SK-N-SH (cell line): ENCODE data around the gene USP36. TPM values are rescaled to one million over a fixed set of nuclear protein-coding genes. Genes with fewer than 3 reads are reported as not detected.

ENCODE experiments used
- CTCF ChIA-PET: fragments of 300-600, 350-600 bp; formaldehyde crosslinking; extraction: SDS; loops from one replicate; lab custom pipeline; 2021; lab: Yijun Ruan, JAX
- POLR2A ChIA-PET: fragments of 350-600 bp; sonication (Branson Sonifier 250); formaldehyde crosslinking; extraction: SDS; loops from one replicate; lab custom pipeline; 2020; ENCODE audit warnings: antibody characterized with exemption, inconsistent platforms; lab: Yijun Ruan, JAX
- DNase-seq: peaks from one replicate; pipeline ENCODE4 v3.0.0; 2012
- H2AFZ ChIP-seq: fragments of 200-600 bp; sonication (generic); 2 replicates; pipeline ENCODE4 v1.8.1; 2016; ENCODE audit warnings: antibody characterized with exemption, mild to moderate bottlenecking, low read depth
- H3F3A ChIP-seq: fragments of 200-600 bp; sonication (generic); replicated peaks from 2 replicates; pipeline ENCODE3; 2016; ENCODE audit warnings: antibody characterized with exemption, mild to moderate bottlenecking; ENCODE audit not compliant: insufficient read depth
- H3K27ac ChIP-seq, 2 experiments: fragments of 200-500 bp in 1 of 2; fragments of 200-600 bp in 1 of 2; sonication (Bioruptor generic) in 1 of 2; sonication (generic), shearing (Covaris generic) in 1 of 2; 2 replicates each; pipeline versions ENCODE4 v1.5.1 to v1.6.1; 2014 to 2016; ENCODE audit warnings: low read depth in 2 of 2, inconsistent platforms in 1 of 2, low read length in 1 of 2, mild to moderate bottlenecking in 1 of 2, mixed read lengths in 1 of 2
- H3K27me3 ChIP-seq: fragments of 200-600 bp; sonication (generic), shearing (Covaris generic); 2 replicates; pipeline ENCODE4 v1.6.1; 2016; ENCODE audit warnings: mixed run types; ENCODE audit not compliant: insufficient read depth
- H3K36me3 ChIP-seq, 2 experiments: fragments of 200-500 bp in 1 of 2; fragments of 200-600 bp in 1 of 2; sonication (Bioruptor generic) in 1 of 2; sonication (generic) in 1 of 2; replicated peaks in 1 of 2; 2 replicates each; pipeline versions ENCODE3 to v1.5.1; 2014 to 2016; ENCODE audit warnings: low read length in 1 of 2, mild to moderate bottlenecking in 1 of 2; ENCODE audit not compliant: insufficient read depth in 2 of 2, control insufficient read depth in 1 of 2
- H3K4me1 ChIP-seq, 2 experiments: fragments of 200-500 bp in 1 of 2; fragments of 200-600 bp in 1 of 2; sonication (Bioruptor generic) in 1 of 2; sonication (generic), shearing (Covaris generic) in 1 of 2; 2 replicates each; pipeline versions ENCODE4 v1.5.1 to v1.6.1; 2014 to 2016; ENCODE audit warnings: low read depth in 1 of 2, low read length in 1 of 2, mixed run types in 1 of 2; ENCODE audit not compliant: insufficient read depth in 2 of 2, control insufficient read depth in 1 of 2
- H3K4me2 ChIP-seq: fragments of 200-600 bp; sonication (generic), shearing (Covaris generic); 2 replicates; pipeline ENCODE4 v1.6.1; 2017; ENCODE audit warnings: mixed run types
- H3K4me3 ChIP-seq, 2 experiments: fragments of 200-500 bp in 1 of 2; fragments of 200-600 bp in 1 of 2; sonication (Bioruptor generic) in 1 of 2; sonication (generic), shearing (Covaris generic) in 1 of 2; 2 replicates each; pipeline versions ENCODE4 v1.5.1 to v1.8.1; 2014 to 2016; ENCODE audit warnings: low read depth in 2 of 2, inconsistent platforms in 1 of 2, low read length in 1 of 2, mild to moderate bottlenecking in 1 of 2, mixed read lengths in 1 of 2, moderate library complexity in 1 of 2
- H3K79me2 ChIP-seq: fragments of 200-600 bp; sonication (generic); 2 replicates; pipeline ENCODE4 v1.8.1; 2017; ENCODE audit warnings: mild to moderate bottlenecking; ENCODE audit not compliant: insufficient read depth
- H3K9ac ChIP-seq: fragments of 200-600 bp; sonication (generic); 2 replicates; pipeline ENCODE4 v1.6.1; 2017; ENCODE audit warnings: mixed run types
- H3K9me2 ChIP-seq: fragments of 200-600 bp; sonication (generic); 2 replicates; pipeline ENCODE4 v1.6.1; 2017; ENCODE audit warnings: mixed run types
- H3K9me3 ChIP-seq: fragments of 200-600 bp; sonication (generic); 2 replicates; pipeline ENCODE4 v1.6.1; 2017; ENCODE audit warnings: mixed run types, mild to moderate bottlenecking, moderate library complexity
- H4K20me1 ChIP-seq: fragments of 200-600 bp; sonication (generic); 2 replicates; pipeline ENCODE4 v1.6.1; 2017; ENCODE audit warnings: mild to moderate bottlenecking, mixed run types; ENCODE audit not compliant: insufficient read depth
- CHD2 ChIP-seq: fragments of 150-350 bp; IDR thresholded peaks from 2 replicates; pipeline ENCODE4 v1.6.1; 2018; ENCODE audit warnings: low read length; ENCODE audit not compliant: partially characterized antibody
- EP300 ChIP-seq, 2 experiments: IDR thresholded peaks; 2 replicates each; pipeline versions ENCODE4 v1.4.0 to v1.6.1; 2012; ENCODE audit warnings: borderline replicate concordance in 1 of 2, low read depth in 1 of 2, low read length in 1 of 2
- EZH2phosphoT487 ChIP-seq: fragments of 200-600 bp; sonication (generic); IDR thresholded peaks from 2 replicates; pipeline ENCODE4 v1.6.1; 2017; ENCODE audit warnings: low read depth, mixed run types, mild to moderate bottlenecking, antibody characterized with exemption, moderate library complexity, borderline replicate concordance
- FOXJ3 ChIP-seq: sonication (generic); formaldehyde crosslinking; IDR thresholded peaks from 2 replicates; pipeline ENCODE4 v1.5.1; 2020; ENCODE audit warnings: mild to moderate bottlenecking, missing genetic modification reagents
- GABPA ChIP-seq: IDR thresholded peaks from 2 replicates; pipeline ENCODE4 v1.4.0; 2012; ENCODE audit warnings: low read depth, mild to moderate bottlenecking
- GATA2 ChIP-seq: sonication (generic); formaldehyde crosslinking; IDR thresholded peaks from 2 replicates; pipeline ENCODE4 v1.5.0; 2020; ENCODE audit warnings: mild to moderate bottlenecking, missing genetic modification reagents
- JUND ChIP-seq: IDR thresholded peaks from 2 replicates; pipeline ENCODE4 v1.4.0; 2012
- MEF2A ChIP-seq: IDR thresholded peaks from 2 replicates; pipeline ENCODE4 v1.4.0; 2012; ENCODE audit warnings: low read depth, borderline replicate concordance
- NFIC ChIP-seq: IDR thresholded peaks from 2 replicates; pipeline ENCODE4 v1.4.0; 2012; ENCODE audit warnings: borderline replicate concordance
- NRF1 ChIP-seq: IDR thresholded peaks from 2 replicates; pipeline ENCODE4 v1.6.1; 2012; ENCODE audit warnings: low read depth, mild to moderate bottlenecking, low read length
- POLR2AphosphoS5 ChIP-seq: IDR thresholded peaks from 2 replicates; pipeline ENCODE4 v1.6.1; 2012; ENCODE audit warnings: low read depth, low read length
- RAD21 ChIP-seq: IDR thresholded peaks from 2 replicates; pipeline ENCODE4 v1.6.1; 2012; ENCODE audit warnings: mild to moderate bottlenecking, low read length
- RCOR1 ChIP-seq: fragments of 150-350 bp; IDR thresholded peaks from 2 replicates; pipeline ENCODE4 v1.6.1; 2017; ENCODE audit warnings: antibody characterized with exemption, low read length
- RFX5 ChIP-seq: IDR thresholded peaks from 2 replicates; pipeline ENCODE4 v1.6.1; 2012; ENCODE audit warnings: mild to moderate bottlenecking, improper control_type of control experiment, low read length
- RXRA ChIP-seq: IDR thresholded peaks from 2 replicates; pipeline ENCODE4 v1.4.0; 2012; ENCODE audit warnings: low read depth, mild to moderate bottlenecking, borderline replicate concordance
- SIN3A ChIP-seq: IDR thresholded peaks from 2 replicates; pipeline ENCODE4 v1.6.1; 2012; ENCODE audit warnings: low read depth, mild to moderate bottlenecking, low read length, moderate library complexity, borderline replicate concordance
- SMC3 ChIP-seq: IDR thresholded peaks from 2 replicates; pipeline ENCODE4 v1.6.1; 2012; ENCODE audit warnings: low read depth, low read length, improper control_type of control experiment
- TAF1 ChIP-seq: IDR thresholded peaks from 2 replicates; pipeline ENCODE4 v1.6.1; 2012; ENCODE audit warnings: low read depth, mild to moderate bottlenecking, low read length, moderate library complexity, borderline replicate concordance
- TEAD4 ChIP-seq: IDR thresholded peaks from 2 replicates; pipeline ENCODE4 v1.4.0; 2012; ENCODE audit warnings: mild to moderate bottlenecking, borderline replicate concordance; ENCODE audit not compliant: insufficient read depth
- WGBS: methylation state at CpG from one replicate; pipeline ENCODE4 v1.1.6; 2017; ENCODE audit warnings: low lambda C conversion rate; 5-methylcytosine and 5-hydroxymethylcytosine counted together
- polyA plus RNA-seq, 3 experiments: library from polyadenylated mRNA; depleted of rRNA; stranded (reverse); fragments of >200 nt; gene quantifications; 2 replicates each; pipeline ENCODE4 v1.2.3, GENCODE V29; 2012
- TF ChIP-seq, protein P1 (sequence below): fragments of 150-350 bp; IDR thresholded peaks from 2 replicates; pipeline ENCODE4 v1.6.1; 2016; ENCODE audit warnings: mild to moderate bottlenecking, low read depth, low read length
- TF ChIP-seq, protein P2 (sequence below): IDR thresholded peaks from 2 replicates; pipeline ENCODE4 v1.4.0; 2012; ENCODE audit warnings: low read depth, borderline replicate concordance
- TF ChIP-seq, protein P3 (sequence below): IDR thresholded peaks from 2 replicates; pipeline ENCODE4 v1.6.1; 2012; ENCODE audit warnings: mild to moderate bottlenecking, low read depth, low read length, moderate library complexity

USP36 gene
- polyA plus RNA-seq, 1 of the 3 experiments (the other 2 are of a cell fraction) = 34.6 TPM

DNA sequence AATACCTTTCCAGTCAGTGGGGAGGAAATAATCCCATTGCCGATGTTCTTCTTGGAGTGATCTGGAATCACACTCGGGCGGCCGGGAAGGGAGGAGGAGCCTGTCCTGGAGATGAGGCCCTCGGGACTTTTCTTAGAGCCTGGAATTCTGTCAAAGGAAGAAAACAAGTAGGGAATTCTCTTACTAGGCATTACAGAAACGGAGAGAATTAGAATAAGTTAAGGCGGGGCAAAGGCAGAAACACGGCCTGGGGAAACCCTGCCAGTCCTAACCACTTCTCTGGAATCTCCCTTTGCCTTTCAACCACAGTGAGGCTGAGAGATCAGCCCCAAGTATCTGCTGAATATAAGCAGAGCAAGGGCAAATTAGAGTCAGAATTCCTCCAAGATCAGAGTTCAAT is 27.8 kb downstream of the USP36 start (continued):
- TF ChIP-seq SIN3A (no peak), POLR2AphosphoS5 (no peak)

DNA sequence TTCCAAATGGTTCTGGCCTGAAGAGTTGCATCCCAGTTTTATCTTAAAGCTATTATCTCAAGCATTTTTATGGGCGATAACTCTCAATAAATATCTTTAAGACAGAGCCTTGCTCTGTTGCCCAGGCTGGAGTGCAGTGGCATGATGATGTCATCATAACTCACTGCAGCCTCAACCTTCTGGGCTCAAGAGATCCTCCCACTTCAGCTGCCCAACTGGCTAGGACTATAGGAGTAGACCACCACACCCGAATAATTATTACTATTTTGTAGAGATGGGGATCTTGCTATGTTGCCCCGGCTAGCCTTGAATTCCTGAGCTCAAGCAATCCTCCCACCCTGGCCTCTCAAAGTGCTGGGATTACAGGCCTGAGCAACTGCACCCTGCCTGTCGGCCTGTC is 32.5 kb downstream of the USP36 start:
- H3K79me2 ChIP-seq = peaks cover 33% of the 10 kb centered on the region; the same call in 1 of the 2 replicates
- H2AFZ ChIP-seq = no peak overlapping the region
- H3K9me2 ChIP-seq = no peaks in the 10 kb centered on the region
- DNase-seq = no peak
- H3K36me3 ChIP-seq = peaks cover 71 to 83% of the 10 kb centered on the region in 2 experiments
- no peaks in the 10 kb centered on the region for H4K20me1 ChIP-seq
- CTCF ChIA-PET = interaction anchor here (1.0 to 2.1 kb wide), 5 partner anchors 9 to 311 kb away, joined by 3 to 5 read pairs (median 3); no protein-coding TSS in a partner anchor
- H3K9ac ChIP-seq = no peak overlapping the region
- H3K4me3 ChIP-seq = no peak overlapping the region
- H3K4me2 ChIP-seq = no peak overlapping the region
- H3K4me1 ChIP-seq = no peaks in the 10 kb centered on the region
- WGBS = 73% methylated on average over 4 of the region's 4 CpGs
- H3K9me3 ChIP-seq = no peaks in the 10 kb centered on the region
- no peaks in the 10 kb centered on the region for H3K27me3 ChIP-seq
- POLR2A ChIA-PET = no interaction called here
- H3K27ac ChIP-seq = no peak overlapping the region
- TF ChIP-seq SMC3 = no peak
- TF ChIP-seq NFIC = no peak
- no peak for TF ChIP-seq GATA2 (CRISPR knock-in tag)
- TF ChIP-seq TAF1 = no peak
- no peak for TF ChIP-seq GABPA
- no peak for TF ChIP-seq MEF2A
- TF ChIP-seq EZH2phosphoT487 = no peak
- TF ChIP-seq TEAD4 = no peak
- TF ChIP-seq RCOR1 = no peak
- TF ChIP-seq EP300 (IDR thresholded peaks at IDR 0.05; ENCODE audit: borderline replicate concordance in 1 of 2, low read depth in 1 of 2, low read length in 1 of 2) = no peak
- no peak for TF ChIP-seq RAD21
- no peak for TF ChIP-seq CHD2
- no peak for TF ChIP-seq FOXJ3
- peaks cover 7% of the 10 kb centered on the region for H3F3A ChIP-seq

DNA sequence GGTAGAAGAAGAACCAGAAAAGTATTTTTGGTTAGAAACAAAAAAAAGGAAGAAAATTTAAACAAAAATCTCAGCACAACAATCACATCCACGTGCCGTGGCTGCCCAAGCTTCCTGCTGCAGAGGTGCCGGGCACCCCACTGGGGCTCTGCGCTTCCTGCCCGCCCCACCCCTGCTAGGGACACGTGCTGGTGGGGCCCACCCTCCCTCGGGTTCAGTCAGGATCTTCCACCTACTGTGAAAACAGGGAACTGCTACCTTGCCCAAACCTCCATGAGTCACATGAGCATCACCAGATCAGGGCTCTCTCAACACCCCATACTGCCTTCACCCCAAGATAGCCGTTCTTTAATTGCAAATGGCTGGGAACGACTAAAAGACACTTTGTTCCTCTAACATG is 34.2 kb downstream of the USP36 start:
- DNase-seq = no peak
- H3K9ac ChIP-seq = no peak overlapping the region
- no peak overlapping the region for H3K27ac ChIP-seq
- H3K27me3 ChIP-seq = no peaks in the 10 kb centered on the region
- ChIA-PET POLR2A (no interaction called here), CTCF (interaction anchor here (0.6 to 1.9 kb wide), 2 partner anchors 59 to 309 kb away, joined by 3 to 5 read pairs; no protein-coding TSS in a partner anchor)
- 87% methylated on average over 9 of the region's 9 CpGs for WGBS
- no peak overlapping the region for H3K4me2 ChIP-seq
- no peaks in the 10 kb centered on the region for H3K9me3 ChIP-seq
- H3K4me3 ChIP-seq = no peak overlapping the region
- H4K20me1 ChIP-seq = no peaks in the 10 kb centered on the region
- H3K9me2 ChIP-seq = no peaks in the 10 kb centered on the region
- peaks cover 39% of the 10 kb centered on the region; the same call in 1 of the 2 replicates for H3K79me2 ChIP-seq
- peaks cover 70 to 78% of the 10 kb centered on the region in 2 experiments for H3K36me3 ChIP-seq
- H3K4me1 ChIP-seq = no peaks in the 10 kb centered on the region
- peaks cover 7% of the 10 kb centered on the region for H3F3A ChIP-seq
- H2AFZ ChIP-seq = no peak overlapping the region
- TF ChIP-seq RXRA = no peak
- no peak for TF ChIP-seq NFIC
- no peak for TF ChIP-seq RFX5
- TF ChIP-seq, protein P1, sequence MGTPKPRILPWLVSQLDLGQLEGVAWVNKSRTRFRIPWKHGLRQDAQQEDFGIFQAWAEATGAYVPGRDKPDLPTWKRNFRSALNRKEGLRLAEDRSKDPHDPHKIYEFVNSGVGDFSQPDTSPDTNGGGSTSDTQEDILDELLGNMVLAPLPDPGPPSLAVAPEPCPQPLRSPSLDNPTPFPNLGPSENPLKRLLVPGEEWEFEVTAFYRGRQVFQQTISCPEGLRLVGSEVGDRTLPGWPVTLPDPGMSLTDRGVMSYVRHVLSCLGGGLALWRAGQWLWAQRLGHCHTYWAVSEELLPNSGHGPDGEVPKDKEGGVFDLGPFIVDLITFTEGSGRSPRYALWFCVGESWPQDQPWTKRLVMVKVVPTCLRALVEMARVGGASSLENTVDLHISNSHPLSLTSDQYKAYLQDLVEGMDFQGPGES = no peak
- TF ChIP-seq, protein P2, sequence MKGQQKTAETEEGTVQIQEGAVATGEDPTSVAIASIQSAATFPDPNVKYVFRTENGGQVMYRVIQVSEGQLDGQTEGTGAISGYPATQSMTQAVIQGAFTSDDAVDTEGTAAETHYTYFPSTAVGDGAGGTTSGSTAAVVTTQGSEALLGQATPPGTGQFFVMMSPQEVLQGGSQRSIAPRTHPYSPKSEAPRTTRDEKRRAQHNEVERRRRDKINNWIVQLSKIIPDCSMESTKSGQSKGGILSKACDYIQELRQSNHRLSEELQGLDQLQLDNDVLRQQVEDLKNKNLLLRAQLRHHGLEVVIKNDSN = no peak
- no peak for TF ChIP-seq GABPA
- no peak for TF ChIP-seq EZH2phosphoT487
- TF ChIP-seq NRF1 = no peak
- TF ChIP-seq FOXJ3 = no peak
- no peak for TF ChIP-seq JUND
- no peak for TF ChIP-seq TEAD4
- no peak for TF ChIP-seq SIN3A
- TF ChIP-seq, protein P3, sequence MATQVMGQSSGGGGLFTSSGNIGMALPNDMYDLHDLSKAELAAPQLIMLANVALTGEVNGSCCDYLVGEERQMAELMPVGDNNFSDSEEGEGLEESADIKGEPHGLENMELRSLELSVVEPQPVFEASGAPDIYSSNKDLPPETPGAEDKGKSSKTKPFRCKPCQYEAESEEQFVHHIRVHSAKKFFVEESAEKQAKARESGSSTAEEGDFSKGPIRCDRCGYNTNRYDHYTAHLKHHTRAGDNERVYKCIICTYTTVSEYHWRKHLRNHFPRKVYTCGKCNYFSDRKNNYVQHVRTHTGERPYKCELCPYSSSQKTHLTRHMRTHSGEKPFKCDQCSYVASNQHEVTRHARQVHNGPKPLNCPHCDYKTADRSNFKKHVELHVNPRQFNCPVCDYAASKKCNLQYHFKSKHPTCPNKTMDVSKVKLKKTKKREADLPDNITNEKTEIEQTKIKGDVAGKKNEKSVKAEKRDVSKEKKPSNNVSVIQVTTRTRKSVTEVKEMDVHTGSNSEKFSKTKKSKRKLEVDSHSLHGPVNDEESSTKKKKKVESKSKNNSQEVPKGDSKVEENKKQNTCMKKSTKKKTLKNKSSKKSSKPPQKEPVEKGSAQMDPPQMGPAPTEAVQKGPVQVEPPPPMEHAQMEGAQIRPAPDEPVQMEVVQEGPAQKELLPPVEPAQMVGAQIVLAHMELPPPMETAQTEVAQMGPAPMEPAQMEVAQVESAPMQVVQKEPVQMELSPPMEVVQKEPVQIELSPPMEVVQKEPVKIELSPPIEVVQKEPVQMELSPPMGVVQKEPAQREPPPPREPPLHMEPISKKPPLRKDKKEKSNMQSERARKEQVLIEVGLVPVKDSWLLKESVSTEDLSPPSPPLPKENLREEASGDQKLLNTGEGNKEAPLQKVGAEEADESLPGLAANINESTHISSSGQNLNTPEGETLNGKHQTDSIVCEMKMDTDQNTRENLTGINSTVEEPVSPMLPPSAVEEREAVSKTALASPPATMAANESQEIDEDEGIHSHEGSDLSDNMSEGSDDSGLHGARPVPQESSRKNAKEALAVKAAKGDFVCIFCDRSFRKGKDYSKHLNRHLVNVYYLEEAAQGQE = no peak
